Measurements from ENCODE around the gene CARS1. TPM values are rescaled to one million over a fixed set of nuclear protein-coding genes. Genes with fewer than 3 reads are reported as not detected.

Gene CARS1
- total and polyA plus RNA-seq, 12 donors, result 12.5 to 24.6 (median 15.9) TPM

DNA sequence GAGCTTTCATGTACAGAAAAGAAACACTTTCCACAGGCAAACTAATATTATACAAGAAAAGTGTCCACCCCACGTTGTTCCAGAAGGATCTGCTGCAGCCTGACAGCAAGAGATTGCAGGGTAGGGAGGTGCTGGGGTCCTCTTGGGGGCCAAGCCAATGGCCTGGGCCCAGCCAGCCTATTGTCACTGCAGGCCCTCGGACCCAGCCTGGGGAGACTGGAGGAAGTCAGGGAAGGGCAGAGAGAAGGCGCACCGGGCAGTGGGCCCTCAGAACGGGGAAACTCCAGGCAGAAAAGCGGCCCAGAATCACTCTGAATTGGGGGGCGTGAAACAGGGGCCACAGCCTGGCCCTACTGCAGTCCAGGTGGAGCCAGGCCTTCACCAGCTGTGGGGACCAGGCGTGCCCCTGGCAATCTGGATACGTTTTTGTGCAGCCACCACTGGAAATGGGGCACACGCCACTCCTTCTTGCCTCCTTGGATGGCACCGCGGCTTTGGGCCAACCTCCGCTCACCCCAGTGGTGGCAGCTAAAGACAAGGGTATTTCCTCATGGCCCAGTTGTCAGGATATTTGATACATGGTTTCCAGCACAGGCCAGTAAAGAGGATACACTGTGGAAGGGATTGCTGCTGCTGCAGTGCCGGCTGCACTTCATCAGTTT is 61.2 kb downstream of the CARS1 start:
- H3K36me3 ChIP-seq, result peaks cover 0 to 19% (median 0%) of the 10 kb centered on the region in 9 donors
- H3K27ac ChIP-seq, result no peak overlapping the region
- TF ChIP-seq, protein P1, sequence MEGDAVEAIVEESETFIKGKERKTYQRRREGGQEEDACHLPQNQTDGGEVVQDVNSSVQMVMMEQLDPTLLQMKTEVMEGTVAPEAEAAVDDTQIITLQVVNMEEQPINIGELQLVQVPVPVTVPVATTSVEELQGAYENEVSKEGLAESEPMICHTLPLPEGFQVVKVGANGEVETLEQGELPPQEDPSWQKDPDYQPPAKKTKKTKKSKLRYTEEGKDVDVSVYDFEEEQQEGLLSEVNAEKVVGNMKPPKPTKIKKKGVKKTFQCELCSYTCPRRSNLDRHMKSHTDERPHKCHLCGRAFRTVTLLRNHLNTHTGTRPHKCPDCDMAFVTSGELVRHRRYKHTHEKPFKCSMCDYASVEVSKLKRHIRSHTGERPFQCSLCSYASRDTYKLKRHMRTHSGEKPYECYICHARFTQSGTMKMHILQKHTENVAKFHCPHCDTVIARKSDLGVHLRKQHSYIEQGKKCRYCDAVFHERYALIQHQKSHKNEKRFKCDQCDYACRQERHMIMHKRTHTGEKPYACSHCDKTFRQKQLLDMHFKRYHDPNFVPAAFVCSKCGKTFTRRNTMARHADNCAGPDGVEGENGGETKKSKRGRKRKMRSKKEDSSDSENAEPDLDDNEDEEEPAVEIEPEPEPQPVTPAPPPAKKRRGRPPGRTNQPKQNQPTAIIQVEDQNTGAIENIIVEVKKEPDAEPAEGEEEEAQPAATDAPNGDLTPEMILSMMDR (IDR thresholded peaks at IDR 0.05), result no peak
- no peak overlapping the region for H3K4me3 ChIP-seq
- DNase-seq (no peak), ATAC-seq (no peak)
- intact Hi-C loops (cut with DNase I), result no loop called here
- WGBS, 2 donors, result 87 to 91% methylated on average over 14 of the region's 14 CpGs
- peaks cover 0 to 21% (median 12%) of the 10 kb centered on the region in 9 donors for H3K4me1 ChIP-seq
- no peaks in the 10 kb centered on the region for H3K27me3 ChIP-seq
- H3K9me3 ChIP-seq, result no peaks in the 10 kb centered on the region

DNA sequence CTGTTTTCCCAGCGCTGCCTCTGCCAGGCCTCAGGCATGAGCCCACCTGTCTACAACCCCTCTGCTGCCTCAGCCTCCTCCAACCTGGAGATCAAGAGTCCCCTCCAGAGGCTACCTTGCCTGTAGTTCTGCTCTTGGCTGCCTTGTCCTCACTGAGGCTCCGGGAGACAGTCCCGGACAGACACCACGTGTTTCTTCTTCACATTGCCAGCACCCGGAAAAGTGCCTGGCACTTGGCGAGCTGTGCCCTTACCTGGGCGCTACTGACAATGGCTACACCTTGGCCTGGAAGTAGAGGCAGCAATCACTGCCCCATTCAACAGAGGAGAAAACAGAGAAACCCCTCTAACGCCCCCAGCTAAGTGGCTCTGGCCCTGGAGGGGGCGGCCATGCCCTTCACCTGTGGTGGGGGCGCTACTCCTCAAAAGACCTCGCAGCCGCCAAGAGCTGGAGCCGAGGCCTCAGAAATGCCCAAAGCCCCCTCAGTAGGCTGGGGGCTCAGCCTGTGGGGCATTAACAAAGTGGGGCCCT is 62.1 kb downstream of the CARS1 start:
- Histone ChIP-seq H3K27me3 (no peaks in the 10 kb centered on the region), H3K9me3 (no peaks in the 10 kb centered on the region), H3K36me3 (peaks cover 0 to 9% (median 0%) of the 10 kb centered on the region in 9 donors), H3K4me3 (no peak overlapping the region), H3K4me1 (peaks cover 4 to 21% (median 20%) of the 10 kb centered on the region in 9 donors), H3K27ac (no peak overlapping the region)
- intact Hi-C loops (cut with DNase I), result no loop called here
- 81% methylated on average over 13 of the region's 13 CpGs for WGBS, 2 donors
- ATAC-seq, result no peak
- TF ChIP-seq, protein P1 (IDR thresholded peaks at IDR 0.05), result no peak
- no peak for DNase-seq

DNA sequence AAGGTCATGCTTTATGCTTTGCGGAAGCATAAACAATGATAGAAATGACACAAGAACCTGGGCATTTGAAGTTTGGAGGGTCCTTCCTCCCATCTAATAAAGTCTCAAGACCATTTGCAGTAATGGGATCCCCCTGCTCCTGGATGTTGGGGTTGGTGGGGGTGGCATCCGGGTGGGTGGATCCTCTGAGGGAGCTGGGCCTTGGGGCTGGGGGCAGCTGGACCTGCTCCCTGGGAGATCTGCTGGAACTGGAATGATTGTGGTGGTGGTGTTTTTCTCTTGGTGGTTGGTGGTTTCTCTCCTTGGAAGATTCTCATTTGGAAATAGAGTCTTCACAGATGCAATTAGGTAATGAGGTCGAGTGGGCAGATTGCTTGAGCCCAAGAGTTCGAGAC is 62.9 kb downstream of the CARS1 start:
- DNase-seq (no peak), ATAC-seq (no peak)
- TF ChIP-seq, protein P1 (IDR thresholded peaks at IDR 0.05), result no peak
- H3K4me1 ChIP-seq, result peaks cover 7 to 27% (median 26%) of the 10 kb centered on the region in 9 donors
- intact Hi-C loops (cut with DNase I), result no loop called here
- no peak overlapping the region for H3K27ac ChIP-seq
- WGBS, 2 donors, result 88 to 90% methylated on average over 4 of the region's 4 CpGs
- no peak overlapping the region for H3K4me3 ChIP-seq
- H3K27me3 ChIP-seq, result no peaks in the 10 kb centered on the region
- peaks cover 0 to 2% (median 0%) of the 10 kb centered on the region in 9 donors for H3K36me3 ChIP-seq
- H3K9me3 ChIP-seq, result no peaks in the 10 kb centered on the region

DNA sequence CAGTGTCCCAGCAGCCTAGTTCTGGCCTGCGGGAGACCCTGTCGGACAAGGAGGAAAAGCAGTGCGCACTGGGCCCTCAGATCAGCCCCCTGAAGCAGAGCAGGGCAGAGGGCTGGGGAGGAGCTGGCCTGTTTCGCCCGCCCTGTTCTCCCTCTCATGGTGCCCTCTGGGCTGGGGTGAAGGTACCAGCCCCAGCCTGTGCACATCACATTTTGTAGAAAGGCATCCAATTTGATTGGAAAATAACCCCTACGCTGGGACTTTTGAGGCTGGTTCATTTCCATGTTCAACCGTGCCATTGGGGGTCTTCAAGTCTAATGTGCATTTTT is 64.3 kb downstream of the CARS1 start:
- no peak overlapping the region for H3K27ac ChIP-seq
- WGBS, 2 donors, result 29 to 32% methylated on average over 7 of the region's 7 CpGs
- H3K4me1 ChIP-seq, result peaks cover 11 to 41% (median 39%) of the 10 kb centered on the region in 9 donors
- intact Hi-C loops (cut with DNase I), result no loop called here
- H3K9me3 ChIP-seq, result no peaks in the 10 kb centered on the region
- ATAC-seq (peak in 2 of 8 donors; percentile 3 to 11), DNase-seq (no peak)
- TF ChIP-seq, protein P1 (IDR thresholded peaks at IDR 0.05), result no peak
- peak overlapping the region in 9 of 10 donors; percentile 65 to 98 (median 82) for H3K4me3 ChIP-seq
- H3K27me3 ChIP-seq, result no peaks in the 10 kb centered on the region
- H3K36me3 ChIP-seq, result no peaks in the 10 kb centered on the region
